NCI-H2081 treated with DMSO at 0.1 percent for 48 hours (cell line): ENCODE data around the gene VPREB3.
"Not testable (repeated sequence)": the region's sequence is repeated elsewhere in the genome, so short reads cannot be mapped to it uniquely, and the experiment has no call there.

ENCODE experiments used
- DNase-seq: peaks from one replicate; lab custom pipeline; 2025; lab: John Stamatoyannopoulos, UW

VPREB3 gene

DNA sequence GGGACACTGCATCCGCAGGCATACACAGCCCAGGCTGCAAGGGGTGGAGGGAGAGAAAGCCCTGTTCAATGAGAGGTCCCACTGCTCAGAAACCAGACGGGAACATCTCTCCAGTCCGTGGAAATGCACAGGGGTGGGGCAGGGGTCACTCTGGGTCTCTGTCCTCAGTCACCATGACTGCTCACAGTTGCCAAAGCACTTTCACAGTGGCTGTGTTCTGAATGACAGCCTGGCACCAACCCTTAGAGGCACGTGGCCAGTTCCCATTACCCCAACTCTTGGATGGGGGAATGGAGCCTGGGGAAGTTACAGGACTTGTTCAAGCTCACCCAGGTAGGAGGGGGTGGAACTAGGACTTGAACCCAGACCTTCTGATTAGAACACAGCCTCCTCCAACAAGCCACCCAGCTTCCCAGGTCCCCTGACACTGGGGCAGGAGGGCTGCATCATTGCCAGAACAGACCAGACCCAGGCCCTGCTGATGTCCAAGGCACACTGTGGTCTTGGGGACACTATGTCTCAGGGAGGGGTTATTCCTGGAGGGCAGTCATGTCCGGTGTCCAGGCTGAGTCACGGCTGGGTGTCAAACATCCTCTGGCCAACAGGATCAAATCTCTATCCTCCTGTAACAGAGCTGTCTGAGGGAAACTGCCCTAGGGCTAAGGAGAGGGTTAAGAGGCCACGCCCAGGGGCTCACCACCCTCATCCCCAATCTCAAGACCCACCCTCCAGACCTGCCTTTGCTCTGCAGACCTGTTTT is 11.5 kb downstream of the VPREB3 start:
- DNase-seq, result no peak

DNA sequence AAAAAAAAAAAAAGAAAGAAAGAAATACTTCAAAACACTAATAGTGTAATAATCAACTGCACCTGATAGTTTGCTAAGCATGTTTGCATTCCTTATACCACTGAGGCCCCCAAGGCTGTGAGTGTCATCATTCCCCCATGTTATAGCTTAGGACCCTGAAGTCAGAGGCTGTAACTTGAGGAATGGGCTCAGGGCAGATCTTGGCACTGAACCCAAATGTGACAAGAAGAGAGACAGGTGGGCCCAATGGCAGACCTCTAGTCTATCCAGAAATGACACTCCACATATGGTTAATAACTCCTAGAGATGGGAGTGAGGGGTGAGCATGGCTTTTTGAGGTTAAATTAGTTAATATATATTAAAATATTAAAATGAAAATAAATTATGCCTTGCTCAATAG is 16.5 kb downstream of the VPREB3 start:
- no peak for DNase-seq

DNA sequence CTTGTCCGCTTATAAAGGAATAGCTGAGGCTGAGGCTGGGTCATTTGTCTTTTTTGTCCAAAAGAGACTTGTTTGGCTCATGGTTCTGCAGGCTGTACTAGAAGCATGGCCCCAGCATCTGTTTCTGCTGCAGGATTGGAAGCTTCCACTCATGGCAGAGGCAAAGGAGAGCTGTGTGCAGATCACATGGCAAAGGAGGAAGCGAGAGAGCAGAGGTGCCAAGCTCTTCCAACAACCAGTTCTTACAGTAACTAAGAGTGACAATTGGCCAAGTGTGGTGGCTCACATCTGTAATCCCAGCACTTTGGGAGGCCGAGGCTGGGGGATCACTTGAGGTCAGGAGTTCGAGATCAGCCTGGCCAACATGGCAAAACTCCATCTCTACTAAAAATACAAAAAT is 26.1 kb downstream of the VPREB3 start:
- DNase-seq, result not testable (repeated sequence)

DNA sequence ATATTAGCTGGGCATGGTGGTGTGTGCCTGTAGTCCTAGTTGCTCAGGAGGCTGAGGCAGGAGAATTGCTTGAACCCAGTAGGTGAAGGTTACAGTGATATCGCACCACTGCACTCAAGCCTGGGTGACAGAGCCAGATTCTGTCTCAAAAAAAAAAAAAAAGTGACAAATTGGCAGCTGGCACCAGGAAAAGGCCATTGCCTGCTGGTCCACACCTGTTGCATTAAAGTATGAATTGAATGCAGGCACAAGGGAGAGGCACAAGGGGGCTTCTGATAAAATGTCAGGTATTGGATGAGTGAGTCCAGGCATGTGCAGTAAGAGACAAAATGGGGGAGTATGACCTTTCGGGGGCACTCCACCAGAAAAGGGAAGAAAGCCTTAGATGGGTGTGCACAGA is 31.5 kb downstream of the VPREB3 start:
- DNase-seq, result no peak

DNA sequence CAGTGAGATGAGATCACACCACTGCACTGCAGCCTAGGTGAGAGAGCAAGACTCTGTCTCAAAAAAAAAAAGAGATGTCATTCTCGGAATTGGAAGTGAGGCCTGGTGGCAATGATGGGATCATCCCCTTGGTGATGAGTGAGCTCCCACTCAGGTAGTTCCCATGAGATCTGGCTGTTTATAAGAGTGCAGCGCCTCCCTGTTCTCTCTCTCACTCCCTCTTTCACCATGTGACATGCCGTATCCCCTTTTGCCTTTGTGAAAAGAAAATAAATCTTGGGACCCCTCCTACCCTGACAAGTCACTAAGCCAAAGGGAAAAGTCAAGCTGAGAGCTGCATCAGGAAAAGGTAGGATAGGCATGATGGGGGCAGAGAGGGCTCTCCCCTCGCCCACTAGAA is 32.1 kb downstream of the VPREB3 start:
- DNase-seq, result no peak

DNA sequence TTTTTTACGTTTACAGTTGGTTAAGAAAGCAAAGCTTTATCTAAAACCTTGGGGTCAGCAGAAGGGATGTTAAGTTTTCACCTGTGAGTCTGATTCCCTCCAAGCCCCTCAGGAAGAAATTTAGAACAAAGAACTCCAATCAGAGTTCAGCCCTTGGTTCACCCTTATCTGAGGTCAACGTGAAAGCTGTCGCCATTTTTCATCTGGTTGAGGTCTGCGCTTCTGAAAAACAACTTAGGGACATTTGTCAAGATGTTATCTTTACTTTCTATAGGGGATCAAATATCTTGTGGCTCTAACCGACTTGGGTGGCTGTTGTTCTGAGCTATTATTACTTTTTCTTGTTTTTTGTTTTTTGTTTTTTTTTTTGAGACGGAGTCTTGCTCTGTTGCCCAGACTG is 33.4 kb downstream of the VPREB3 start:
- no peak for DNase-seq

DNA sequence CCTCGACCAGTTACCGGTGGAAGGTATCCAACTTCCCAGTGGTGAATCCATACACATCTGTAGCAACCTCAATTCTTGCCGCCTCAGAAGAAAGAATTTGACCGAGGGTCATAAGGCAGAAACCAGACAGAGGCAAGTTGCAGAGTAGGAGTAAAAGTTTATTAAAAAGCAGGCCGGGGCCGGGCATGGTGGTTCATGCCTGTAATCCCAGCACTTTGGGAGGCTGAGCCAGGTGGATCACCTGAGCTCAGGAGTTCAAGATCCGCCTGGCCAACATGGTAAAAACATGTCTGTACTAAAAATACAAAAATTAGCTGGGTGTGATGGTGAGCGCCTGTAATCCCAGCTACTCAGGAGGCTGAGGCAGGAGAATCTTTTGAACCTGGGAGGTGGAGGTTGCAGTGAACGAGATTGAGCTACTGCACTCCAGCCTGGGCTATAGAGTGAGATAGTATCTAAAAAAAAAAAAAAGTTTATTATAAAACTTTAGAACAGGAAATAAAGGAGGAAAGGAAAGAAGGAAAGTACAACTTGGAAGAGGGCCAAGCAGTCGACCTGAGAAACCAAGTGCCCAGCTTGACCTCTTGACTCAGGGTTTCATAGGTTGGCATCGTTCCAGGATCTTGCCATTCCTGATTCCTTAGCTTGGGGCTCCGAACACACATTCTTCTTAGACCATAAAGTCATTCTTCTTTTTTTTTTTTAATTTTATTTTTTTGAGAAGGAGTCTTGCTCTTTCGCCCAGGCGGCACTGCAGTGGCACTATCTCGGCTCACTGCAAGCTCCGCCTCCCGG is 35.7 kb downstream of the VPREB3 start:
- no peak for DNase-seq

DNA sequence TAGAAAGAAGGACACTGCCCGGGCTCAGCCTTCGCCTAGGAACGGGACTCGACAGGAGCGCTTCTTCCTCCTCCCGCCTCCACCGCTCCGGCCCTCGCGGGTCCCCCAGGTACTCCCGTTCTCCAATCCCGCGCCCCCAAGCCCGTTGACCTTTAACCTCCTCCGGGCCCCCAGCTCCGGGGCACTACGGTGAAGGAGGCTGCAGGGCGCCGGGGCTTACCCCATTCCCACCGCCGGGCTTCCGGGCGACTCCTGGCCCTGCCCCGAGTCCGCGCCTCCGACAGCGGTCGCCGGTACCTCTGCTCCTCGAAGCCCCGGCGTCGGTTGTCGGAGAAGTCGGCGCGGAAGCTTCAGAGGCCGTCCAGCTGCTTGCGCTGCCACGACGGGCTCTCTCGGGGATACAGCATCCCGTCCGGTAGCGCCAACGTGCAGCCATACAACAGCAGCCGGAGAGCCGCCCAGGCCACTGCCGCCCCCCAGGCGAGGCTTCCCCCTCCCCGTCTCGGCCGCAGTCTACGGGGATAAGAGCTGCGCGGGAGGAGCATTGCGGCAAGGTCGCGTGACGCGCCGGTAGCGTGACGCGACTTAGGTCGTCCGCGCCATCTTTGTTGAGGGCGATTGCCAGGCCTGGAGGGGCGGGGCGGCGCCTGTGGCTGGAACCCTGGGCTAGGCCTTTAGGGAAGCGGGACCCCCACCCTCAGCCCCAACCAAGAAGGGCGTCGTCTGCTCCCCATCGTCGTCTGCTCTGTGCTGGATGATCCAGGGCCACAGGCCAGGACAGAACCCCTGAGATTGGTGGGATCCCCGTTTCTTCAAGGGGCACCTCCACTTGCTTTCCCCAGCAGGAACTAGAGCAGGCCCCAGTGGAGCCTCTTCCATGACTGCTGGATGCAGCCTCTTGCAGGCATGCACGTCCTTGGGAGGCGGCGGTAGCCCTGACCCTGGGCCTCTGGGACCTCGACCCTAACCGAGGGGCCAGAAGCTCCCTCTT is 37.1 kb downstream of the VPREB3 start:
- peak; percentile 8 for DNase-seq

DNA sequence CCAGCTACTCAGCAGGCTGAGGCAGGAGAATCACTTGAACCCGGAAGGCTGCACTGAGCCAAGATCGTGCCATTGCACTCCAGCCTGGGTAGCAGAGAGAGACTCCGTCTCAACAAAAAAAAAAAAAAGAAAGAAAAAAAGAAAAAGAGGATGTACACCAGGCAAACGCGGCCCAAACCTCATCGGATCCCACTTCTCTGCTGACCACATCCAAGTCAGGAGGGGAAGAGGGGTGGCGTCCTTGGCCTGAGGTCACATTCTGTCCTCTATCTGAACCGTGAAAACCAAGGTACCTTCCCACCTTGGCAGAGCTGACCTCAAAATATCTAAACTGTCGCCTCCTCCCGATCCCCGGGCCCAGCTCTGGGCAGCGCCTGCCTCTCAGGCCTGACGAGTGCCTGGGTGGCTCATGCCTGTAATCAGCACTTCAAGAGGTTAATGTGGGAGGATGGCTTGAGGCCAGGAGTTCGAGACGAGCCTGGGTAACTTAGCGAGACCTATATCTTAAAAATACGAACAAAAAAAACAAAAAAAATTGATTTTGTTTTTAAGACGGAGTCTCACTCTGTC is 38.3 kb downstream of the VPREB3 start:
- DNase-seq, result no peak

DNA sequence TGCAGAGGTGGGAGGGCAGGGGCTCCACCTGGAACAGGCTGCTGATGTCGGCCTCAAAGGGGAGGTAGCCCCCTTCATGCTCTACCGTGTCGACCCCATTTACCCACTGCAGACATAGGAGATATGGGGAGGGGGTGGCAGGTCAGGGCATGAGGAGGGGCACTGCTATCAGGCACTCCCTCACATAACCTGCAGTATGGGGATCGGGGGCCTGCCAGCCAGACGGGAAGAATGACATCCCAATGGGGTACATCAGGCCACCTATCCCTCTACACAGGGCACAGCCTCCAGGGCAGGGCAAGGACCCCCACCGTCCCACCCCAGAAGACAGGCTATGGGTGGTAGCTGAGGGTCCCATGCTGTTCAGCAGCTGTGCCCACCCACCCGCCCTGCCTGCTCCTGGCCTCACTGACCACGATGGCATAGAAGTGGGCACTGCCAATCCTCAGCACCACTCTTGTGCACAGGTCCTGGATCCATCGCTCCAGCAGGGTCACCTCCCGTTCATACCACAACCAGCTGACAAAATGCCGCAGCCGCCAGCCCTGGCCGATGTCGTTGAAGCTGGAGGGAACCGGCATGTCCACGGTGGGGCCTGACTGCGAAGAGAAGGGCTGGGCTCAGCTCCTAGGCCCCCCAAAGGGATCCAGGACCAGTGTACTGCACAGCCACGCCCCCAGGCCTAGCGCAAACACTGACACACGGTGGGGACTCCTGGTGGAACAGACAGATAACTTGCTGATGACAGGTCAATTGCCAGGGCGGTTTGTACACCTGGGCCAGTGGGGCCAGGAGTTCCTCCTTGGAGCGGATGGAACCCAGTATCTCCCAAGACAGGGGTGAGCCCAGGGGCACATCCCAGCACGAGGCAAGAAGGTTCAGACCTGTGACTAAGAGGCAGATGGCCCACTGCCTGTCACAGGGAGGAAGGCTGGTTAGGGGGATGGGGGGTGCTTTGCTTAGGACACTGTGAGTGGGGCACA is 39.3 kb downstream of the VPREB3 start:
- DNase-seq, result no peak

DNA sequence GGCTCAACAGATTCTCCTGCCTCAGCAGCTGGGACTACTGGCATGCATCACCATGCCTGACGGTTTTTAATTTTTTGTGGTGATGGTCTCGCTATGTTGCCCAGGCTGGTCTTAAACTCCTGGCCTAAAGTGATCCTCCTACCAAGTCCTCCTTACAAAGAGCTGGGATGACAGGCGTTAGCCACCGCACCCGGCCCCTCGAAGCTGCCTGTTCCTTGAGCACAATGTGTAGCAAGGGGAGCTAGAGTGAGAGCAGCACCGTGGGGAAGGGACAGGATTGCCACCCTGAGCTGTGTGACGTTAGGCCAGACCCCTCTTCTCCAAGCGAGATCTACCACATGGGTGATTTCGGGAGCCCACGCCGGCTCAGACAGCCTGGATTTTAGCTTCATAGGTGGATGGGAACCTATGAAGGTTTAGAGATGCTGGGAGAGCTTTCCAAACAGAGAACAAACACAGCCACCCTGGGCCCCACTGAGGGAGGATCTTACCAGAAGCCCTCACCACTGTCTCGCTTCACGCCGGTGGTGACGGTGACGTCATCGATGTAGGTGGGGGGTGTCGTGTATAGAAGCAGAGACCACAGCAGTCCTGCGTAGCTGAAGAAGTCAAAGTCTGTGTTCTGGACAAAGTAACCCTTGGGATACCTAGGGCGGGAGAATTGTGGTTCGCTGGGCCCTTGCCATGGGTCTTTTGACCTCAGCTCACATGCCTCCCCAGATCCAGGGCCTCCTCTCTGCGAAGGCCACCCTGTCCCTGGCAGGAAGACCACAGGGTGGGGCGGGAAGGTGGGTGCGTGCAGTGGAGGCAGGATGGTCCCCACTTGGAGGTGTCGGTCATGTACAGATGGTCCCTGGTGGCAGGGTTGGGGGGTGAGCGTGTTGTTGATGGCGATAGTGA is 40.3 kb downstream of the VPREB3 start:
- no peak for DNase-seq

DNA sequence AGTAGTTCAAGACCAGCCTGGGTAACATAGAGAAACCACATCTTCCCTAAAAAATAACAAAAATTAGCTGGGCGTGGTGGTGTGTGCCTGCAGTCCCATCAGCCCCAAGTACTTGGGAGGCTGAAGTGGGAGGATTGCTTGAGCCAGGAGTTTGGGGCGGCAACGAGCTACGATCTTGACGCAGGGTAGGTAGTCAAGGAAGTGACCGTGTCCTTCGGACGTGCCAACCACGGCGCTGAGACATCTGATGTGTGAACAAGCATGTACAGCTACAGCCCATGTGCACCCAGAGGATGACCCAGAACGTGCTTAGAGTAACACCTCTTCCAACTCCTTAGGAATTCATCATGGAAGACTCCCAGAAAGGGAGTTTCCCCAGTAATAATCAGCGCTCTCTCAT is 42.0 kb downstream of the VPREB3 start:
- DNase-seq, result no peak

DNA sequence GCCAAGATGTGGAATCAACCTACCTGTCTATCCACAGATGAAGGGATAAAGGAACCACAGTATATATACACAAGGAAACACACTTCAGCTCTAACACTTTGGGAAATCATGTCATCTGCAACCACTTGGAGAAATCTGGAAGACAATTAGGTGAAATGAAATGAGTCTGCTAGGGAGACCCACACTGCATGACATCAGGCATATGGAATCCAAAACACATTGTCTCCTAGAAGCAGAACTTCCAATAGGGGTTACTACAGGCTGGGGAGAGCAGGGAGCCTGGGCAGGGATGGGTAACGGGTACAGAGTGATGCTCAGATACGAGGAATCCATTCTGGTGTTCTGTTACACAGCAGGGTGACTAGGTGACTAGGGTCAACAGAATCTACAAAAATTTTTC is 45.1 kb downstream of the VPREB3 start:
- no peak for DNase-seq

DNA sequence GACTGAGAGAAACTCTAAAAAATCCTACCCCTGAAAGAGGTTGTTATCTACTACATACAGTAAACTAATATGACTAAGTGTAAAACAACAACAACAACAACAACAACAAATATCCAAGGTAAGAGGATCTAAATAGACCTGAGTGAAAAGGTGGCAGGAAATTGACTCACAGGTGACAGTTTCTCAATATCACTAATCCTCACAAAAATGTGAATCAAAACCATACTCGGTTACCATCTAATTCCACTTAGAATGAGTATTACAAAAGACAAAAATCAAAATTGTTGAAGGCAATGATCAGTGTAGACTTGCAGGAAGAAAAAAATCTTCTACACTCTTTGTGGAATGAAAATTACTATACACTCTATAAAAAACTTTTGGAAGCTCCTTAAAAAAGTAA is 46.0 kb downstream of the VPREB3 start:
- no peak for DNase-seq

DNA sequence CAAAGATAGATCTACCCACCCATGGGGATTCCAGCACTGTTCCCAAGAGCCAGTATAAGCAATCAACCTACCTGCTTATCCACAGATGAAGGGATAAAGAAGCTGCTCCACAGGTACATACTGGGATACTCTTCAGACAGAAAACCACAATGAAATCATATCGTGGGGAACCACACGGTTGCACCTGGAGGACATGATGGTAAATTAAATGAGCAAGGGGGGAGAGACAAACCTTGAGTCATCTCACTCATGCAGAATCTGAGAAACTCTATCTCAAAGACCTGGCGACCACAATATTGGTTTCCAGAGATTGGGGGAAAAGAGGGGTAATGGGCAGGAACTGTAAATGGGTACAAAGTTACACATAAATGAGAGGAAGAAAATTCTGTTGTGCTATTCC is 48.9 kb downstream of the VPREB3 start:
- no peak for DNase-seq

DNA sequence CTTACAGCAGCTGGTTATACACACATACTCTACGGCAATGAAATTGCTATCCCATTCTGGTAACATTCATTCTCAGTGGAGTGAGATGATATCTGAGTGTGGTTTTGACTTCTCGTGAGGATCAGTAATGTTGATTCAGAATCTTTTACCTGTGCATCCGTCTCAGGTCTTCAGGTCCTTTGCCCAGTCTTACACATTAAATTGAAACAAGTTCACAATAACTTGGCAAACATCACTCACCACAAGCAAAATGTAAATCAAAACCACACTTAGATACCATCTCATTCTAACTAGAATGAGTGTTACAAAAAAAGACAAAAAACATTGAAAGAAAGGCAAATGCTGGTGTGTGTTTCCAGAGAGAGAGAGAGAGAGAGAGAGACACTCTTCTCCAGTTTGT is 49.4 kb downstream of the VPREB3 start:
- DNase-seq, result no peak

DNA sequence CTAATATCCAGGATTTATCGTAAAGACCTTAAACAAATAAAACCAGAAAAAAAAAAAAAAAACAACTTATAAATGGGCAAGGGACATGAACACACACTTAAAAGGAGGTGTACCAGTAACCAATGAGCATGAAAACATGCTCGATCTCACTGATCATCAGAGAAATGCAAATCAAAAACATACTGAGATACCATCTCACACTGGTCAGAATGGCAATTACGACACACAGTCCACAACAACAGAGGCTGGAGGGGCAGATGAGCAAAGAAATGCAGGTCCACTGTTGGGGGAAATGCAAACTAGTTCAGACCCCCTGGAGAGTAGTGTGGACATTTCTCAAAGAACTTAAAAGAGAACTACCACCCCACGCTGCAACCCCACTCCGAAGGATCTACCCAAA is 50.2 kb downstream of the VPREB3 start:
- no peak for DNase-seq
